ENCODE measurements around the gene PRND. TPM values are rescaled to one million over a fixed set of nuclear protein-coding genes. Genes with fewer than 3 reads are reported as not detected.

PRND gene
- total and polyA plus RNA-seq, 2 of the 13 experiments (the other 11 are each of a cell fraction or from before 2014, with no cell fraction given) = not detected

- Histone ChIP-seq H3K79me2 (ENCODE audit: insufficient read depth, low read length) (no peaks in the 10 kb centered on the region), H3K9ac (ENCODE audit: insufficient read depth, low read depth, low read length) (no peak overlapping the region), H2AFZ (ENCODE audit: low read length) (no peak overlapping the region), H3K27ac (ENCODE audit: extremely low read length, insufficient read depth, low read length) (no peak overlapping the region), H3K4me1 (ENCODE audit: insufficient read depth, low read length) (no peaks in the 10 kb centered on the region), H3K27me3 (ENCODE audit: control insufficient read depth in 1 of 2, insufficient read depth in 2 of 2, low read length in 2 of 2) (peaks cover 1 to 11% of the 10 kb centered on the region in 2 experiments; a peak in 3 of 5 replicates), H3K9me3 (ENCODE audit: low read length) (no peaks in the 10 kb centered on the region), H3K4me3 (replicated peaks in 1 of 3; ENCODE audit: insufficient read depth in 1 of 3, low read depth in 2 of 3, low read length in 3 of 3) (no peak overlapping the region), H3K36me3 (replicated peaks in 1 of 2; ENCODE audit: control insufficient read depth in 1 of 2, insufficient read depth in 2 of 2, low read length in 2 of 2) (no peaks in the 10 kb centered on the region), H3K4me2 (ENCODE audit: low read depth, low read length) (no peak overlapping the region), H4K20me1 (ENCODE audit: insufficient read depth, low read length) (no peaks in the 10 kb centered on the region)
- in situ Hi-C loops (cut with HindIII; ENCODE audit: extremely low pct_ligation_motif_present, low pct_unique_long_range_greater_than_20kb) = no loop called here
- no TSS peak for BruUV-seq (replicated peaks)
- whole genome bisulfite sequencing (ENCODE audit: low lambda C conversion rate) = under 1% methylated on average over 10 of the region's 10 CpGs
- ATAC-seq = peak; percentile 92
- peak; percentile 60 for DNase-seq (ENCODE audit: low spot score)
- peak; percentile 82 for FAIRE-seq
- CTCF ChIA-PET (ENCODE audit: low intra/inter-chr PET ratio, low total read pairs) = interaction anchor here (0.6 to 1.2 kb wide), 3 partner anchors 20 to 360 kb away, joined by 3 read pairs; no protein-coding TSS in a partner anchor
- intact Hi-C loops (cut with micrococcal nuclease; ENCODE audit: unreplicated experiment) = no loop called here
- POLR2A ChIA-PET = no interaction called here
- TF ChIP-seq STAG1 (CRISPR knock-in tag; IDR thresholded peaks at IDR 0.05) (peak; percentile 75), ZNF83 (CRISPR knock-in tag; IDR thresholded peaks at IDR 0.05; ENCODE audit: borderline replicate concordance) (0 out of 2 replicates have a peak, but pooled peaks have one; percentile 51), HIVEP1 (CRISPR knock-in tag; IDR thresholded peaks at IDR 0.05) (peak; percentile 52; the same call in 1 of the 2 replicates), ZNF350 (CRISPR knock-in tag; IDR thresholded peaks at IDR 0.05; ENCODE audit: borderline replicate concordance, low read depth) (peak; percentile 43; the same call in 1 of the 2 replicates), ZFX (CRISPR knock-in tag; IDR thresholded peaks at IDR 0.05; ENCODE audit: low read depth) (peak; percentile 37; the same call in 1 of the 2 replicates), RAD21 (CRISPR knock-in tag; IDR thresholded peaks at IDR 0.05) (peak; percentile 41; the same call in 1 of the 2 replicates), ZNF619 (CRISPR knock-in tag; IDR thresholded peaks at IDR 0.05) (peak; percentile 68; the same call in 1 of the 2 replicates), SMAD1 (CRISPR knock-in tag; IDR thresholded peaks at IDR 0.05; ENCODE audit: borderline replicate concordance, low read depth) (no peak), EEA1 (CRISPR knock-in tag; IDR thresholded peaks at IDR 0.05; ENCODE audit: borderline replicate concordance) (no peak), ARNTL (CRISPR knock-in tag; IDR thresholded peaks at IDR 0.05) (no peak), GMEB1 (CRISPR knock-in tag; IDR thresholded peaks at IDR 0.05; ENCODE audit: borderline replicate concordance) (0 out of 2 replicates have a peak, but pooled peaks have one; percentile 36), SMC3 (IDR thresholded peaks at IDR 0.05; ENCODE audit: low read length) (peak; percentile 62), ELF3 (CRISPR knock-in tag; IDR thresholded peaks at IDR 0.05) (0 out of 2 replicates have a peak, but pooled peaks have one; percentile 27), ZNF331 (CRISPR knock-in tag; IDR thresholded peaks at IDR 0.05) (0 out of 2 replicates have a peak, but pooled peaks have one; percentile 23), ZNF547 (CRISPR knock-in tag; IDR thresholded peaks at IDR 0.05) (0 out of 2 replicates have a peak, but pooled peaks have one; percentile 63), IRF2 (CRISPR knock-in tag; IDR thresholded peaks at IDR 0.05) (0 out of 2 replicates have a peak, but pooled peaks have one; percentile 34), ZNF367 (CRISPR knock-in tag; IDR thresholded peaks at IDR 0.05; ENCODE audit: borderline replicate concordance) (0 out of 2 replicates have a peak, but pooled peaks have one; percentile 39), TEAD3 (CRISPR knock-in tag; optimal IDR thresholded peaks at IDR 0.05; ENCODE audit: borderline replicate concordance) (no peak)
- TF ChIP-seq, protein P1, sequence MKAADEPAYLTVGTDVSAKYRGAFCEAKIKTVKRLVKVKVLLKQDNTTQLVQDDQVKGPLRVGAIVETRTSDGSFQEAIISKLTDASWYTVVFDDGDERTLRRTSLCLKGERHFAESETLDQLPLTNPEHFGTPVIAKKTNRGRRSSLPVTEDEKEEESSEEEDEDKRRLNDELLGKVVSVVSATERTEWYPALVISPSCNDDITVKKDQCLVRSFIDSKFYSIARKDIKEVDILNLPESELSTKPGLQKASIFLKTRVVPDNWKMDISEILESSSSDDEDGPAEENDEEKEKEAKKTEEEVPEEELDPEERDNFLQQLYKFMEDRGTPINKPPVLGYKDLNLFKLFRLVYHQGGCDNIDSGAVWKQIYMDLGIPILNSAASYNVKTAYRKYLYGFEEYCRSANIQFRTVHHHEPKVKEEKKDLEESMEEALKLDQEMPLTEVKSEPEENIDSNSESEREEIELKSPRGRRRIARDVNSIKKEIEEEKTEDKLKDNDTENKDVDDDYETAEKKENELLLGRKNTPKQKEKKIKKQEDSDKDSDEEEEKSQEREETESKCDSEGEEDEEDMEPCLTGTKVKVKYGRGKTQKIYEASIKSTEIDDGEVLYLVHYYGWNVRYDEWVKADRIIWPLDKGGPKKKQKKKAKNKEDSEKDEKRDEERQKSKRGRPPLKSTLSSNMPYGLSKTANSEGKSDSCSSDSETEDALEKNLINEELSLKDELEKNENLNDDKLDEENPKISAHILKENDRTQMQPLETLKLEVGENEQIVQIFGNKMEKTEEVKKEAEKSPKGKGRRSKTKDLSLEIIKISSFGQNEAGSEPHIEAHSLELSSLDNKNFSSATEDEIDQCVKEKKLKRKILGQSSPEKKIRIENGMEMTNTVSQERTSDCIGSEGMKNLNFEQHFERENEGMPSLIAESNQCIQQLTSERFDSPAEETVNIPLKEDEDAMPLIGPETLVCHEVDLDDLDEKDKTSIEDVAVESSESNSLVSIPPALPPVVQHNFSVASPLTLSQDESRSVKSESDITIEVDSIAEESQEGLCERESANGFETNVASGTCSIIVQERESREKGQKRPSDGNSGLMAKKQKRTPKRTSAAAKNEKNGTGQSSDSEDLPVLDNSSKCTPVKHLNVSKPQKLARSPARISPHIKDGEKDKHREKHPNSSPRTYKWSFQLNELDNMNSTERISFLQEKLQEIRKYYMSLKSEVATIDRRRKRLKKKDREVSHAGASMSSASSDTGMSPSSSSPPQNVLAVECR (CRISPR knock-in tag; IDR thresholded peaks at IDR 0.05; ENCODE audit: borderline replicate concordance) = peak; percentile 25; the same call in 1 of the 2 replicates
These were observed 19.2 kb downstream of the PRND start for GRCh38 chr20:4740774-4741431.

All from HepG2 (cell line).